DMS53 (cell line): Measurements from ENCODE around the gene NGEF.
"Not testable (repeated sequence)": the region's sequence is repeated elsewhere in the genome, so short reads cannot be mapped to it uniquely, and the experiment has no call there.

ENCODE experiments used
- DNase-seq: peaks from one replicate; lab custom pipeline; 2025; lab: John Stamatoyannopoulos, UW

NGEF gene

GRCh38 chr2:233021771-233022170 lies 8.7 kb upstream of the NGEF start:
- DNase-seq, result no peak

- no peak for DNase-seq
These were observed 7.4 kb upstream of the NGEF start for GRCh38 chr2:233020454-233020853.

GRCh38 chr2:233019610-233020009 lies 6.6 kb upstream of the NGEF start:
- DNase-seq, result not testable (repeated sequence)

GRCh38 chr2:233017947-233018346 lies 4.9 kb upstream of the NGEF start:
- DNase-seq, result no peak

GRCh38 chr2:233015019-233015645 lies 2.1 kb upstream of the NGEF start:
- no peak for DNase-seq

- DNase-seq, result no peak
These were observed 594 bp upstream of the NGEF start for GRCh38 chr2:233013650-233014049.

- no peak for DNase-seq
These were observed 620 bp downstream of the NGEF start for GRCh38 chr2:233012301-233012971.

- DNase-seq, result no peak
These were observed 1.3 kb downstream of the NGEF start for GRCh38 chr2:233011702-233012131.

GRCh38 chr2:233011268-233011650 lies 1.8 kb downstream of the NGEF start:
- DNase-seq, result no peak

GRCh38 chr2:233010569-233011267 lies 2.3 kb downstream of the NGEF start:
- DNase-seq, result no peak

- DNase-seq, result no peak
These were observed 3.4 kb downstream of the NGEF start for GRCh38 chr2:233009661-233010060.

GRCh38 chr2:233007739-233008138 lies 5.3 kb downstream of the NGEF start:
- DNase-seq, result no peak

- DNase-seq, result no peak
These were observed 5.8 kb downstream of the NGEF start for GRCh38 chr2:233007270-233007669.

GRCh38 chr2:233006648-233007047 lies 6.4 kb downstream of the NGEF start:
- no peak for DNase-seq

- no peak for DNase-seq
These were observed 8.0 kb downstream of the NGEF start for GRCh38 chr2:233005096-233005495.

- no peak for DNase-seq
These were observed 9.1 kb downstream of the NGEF start for GRCh38 chr2:233003658-233004555.

GRCh38 chr2:233002829-233003657 lies 10.0 kb downstream of the NGEF start:
- no peak for DNase-seq

GRCh38 chr2:233000886-233001750 lies 11.9 kb downstream of the NGEF start:
- DNase-seq, result no peak

- DNase-seq, result no peak
These were observed 13.7 kb downstream of the NGEF start for GRCh38 chr2:232999354-232999753.

GRCh38 chr2:232998666-232998985 lies 14.4 kb downstream of the NGEF start:
- DNase-seq, result no peak
